A673 (cell line): ENCODE results near the gene LRRC25.
"Not testable (repeated sequence)": the region's sequence is repeated elsewhere in the genome, so short reads cannot be mapped to it uniquely, and the experiment has no call there.

Experiments
- EZH2 ChIP-seq: fragments of 200-600 bp; sonication (generic); IDR thresholded peaks from 2 replicates; pipeline ENCODE4 v1.6.1; 2017; ENCODE audit warnings: borderline replicate concordance, low read depth, mild to moderate bottlenecking, mixed read lengths, antibody characterized with exemption, low read length; ENCODE audit not compliant: poor library complexity, severe bottlenecking
- TF ChIP-seq, protein P1 (sequence below): fragments of 300-800, 200-600 bp; sonication (generic); conservative IDR thresholded peaks from 2 replicates; pipeline ENCODE4 v1.5.1; 2017; ENCODE audit warnings: low read depth, mild to moderate bottlenecking, antibody characterized with exemption, low read length, moderate library complexity, mixed read lengths

DNA sequence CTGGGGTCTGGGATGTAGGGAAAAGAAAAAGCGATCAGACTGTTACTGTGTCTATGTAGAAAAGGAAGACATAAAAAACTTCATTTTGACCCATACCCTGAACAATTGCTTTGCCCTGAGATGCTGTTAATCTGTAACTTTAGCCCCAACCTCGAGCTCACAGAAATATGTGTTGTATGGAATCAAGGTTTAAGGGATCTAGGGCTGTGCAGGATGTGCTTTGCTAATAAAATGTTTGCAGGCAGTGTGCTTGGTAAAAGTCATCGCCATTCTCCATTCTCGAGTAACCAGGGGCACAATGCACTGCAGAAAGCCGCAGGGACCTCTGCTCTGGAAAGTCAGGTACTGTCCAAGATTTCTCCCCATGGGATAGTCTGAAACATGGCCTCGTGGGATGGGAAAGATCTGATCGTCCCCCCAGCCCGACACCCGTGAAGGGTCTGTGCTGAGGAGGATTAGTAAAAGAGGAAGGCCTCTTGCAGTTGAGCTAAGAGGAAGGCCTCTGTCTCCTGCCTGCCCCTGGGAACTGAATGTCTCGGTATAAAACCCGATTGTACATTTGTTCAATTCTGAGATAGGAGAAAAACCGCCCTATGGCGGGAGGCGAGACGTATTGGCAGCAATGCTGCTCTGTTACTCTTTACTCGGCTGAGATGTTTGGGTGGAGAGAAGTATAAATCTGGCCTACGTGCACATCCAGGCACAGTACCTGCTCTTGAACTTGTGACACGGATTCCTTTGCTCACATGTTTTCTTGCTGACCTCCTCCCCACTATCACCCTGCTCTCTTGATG, 5.2 kb upstream of the LRRC25 start:
- TF ChIP-seq, protein P1, sequence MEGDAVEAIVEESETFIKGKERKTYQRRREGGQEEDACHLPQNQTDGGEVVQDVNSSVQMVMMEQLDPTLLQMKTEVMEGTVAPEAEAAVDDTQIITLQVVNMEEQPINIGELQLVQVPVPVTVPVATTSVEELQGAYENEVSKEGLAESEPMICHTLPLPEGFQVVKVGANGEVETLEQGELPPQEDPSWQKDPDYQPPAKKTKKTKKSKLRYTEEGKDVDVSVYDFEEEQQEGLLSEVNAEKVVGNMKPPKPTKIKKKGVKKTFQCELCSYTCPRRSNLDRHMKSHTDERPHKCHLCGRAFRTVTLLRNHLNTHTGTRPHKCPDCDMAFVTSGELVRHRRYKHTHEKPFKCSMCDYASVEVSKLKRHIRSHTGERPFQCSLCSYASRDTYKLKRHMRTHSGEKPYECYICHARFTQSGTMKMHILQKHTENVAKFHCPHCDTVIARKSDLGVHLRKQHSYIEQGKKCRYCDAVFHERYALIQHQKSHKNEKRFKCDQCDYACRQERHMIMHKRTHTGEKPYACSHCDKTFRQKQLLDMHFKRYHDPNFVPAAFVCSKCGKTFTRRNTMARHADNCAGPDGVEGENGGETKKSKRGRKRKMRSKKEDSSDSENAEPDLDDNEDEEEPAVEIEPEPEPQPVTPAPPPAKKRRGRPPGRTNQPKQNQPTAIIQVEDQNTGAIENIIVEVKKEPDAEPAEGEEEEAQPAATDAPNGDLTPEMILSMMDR: not testable (repeated sequence)
- TF ChIP-seq EZH2: not testable (repeated sequence)
